ENCODE measurements around the gene IL17C.

DNA sequence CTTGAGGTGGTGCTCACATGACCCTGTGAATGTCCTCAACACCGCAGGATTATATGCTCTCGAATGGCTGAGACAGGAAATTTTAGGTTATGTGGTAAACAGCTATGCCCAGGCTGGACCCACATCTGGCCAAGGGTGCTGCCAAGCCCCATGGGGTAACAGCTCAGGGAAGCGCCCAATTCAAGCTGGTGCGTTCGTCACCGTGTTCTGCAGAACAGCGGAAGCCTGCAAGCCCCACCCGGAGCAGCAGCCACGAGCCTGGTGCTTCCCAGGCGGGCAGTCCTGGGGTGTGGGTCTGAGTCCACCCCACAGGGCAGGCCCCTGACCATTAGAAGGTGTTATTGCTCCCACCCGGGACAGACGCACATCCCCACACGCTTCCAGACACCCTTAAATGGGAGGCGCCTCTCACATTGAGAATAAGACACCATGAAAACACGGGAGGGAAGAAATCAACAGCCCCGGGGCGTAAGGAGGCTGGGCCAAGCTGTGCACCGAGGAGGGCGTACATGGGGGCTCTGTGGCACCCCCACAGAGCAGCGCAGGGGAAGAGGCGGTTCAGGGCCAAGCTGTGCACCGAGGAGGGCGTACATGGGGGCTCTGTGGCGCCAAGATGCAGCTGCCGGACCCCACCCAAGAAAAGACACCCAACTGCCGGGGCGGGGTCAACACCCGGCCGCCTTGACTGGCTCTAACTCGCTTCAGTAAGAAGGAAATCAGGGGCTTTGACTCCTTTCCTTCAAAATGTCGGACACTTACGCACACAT lies 15.4 kb downstream of the IL17C start:
- no peak for TF ChIP-seq GTF2I (CRISPR knock-in tag; conservative IDR thresholded peaks at IDR 0.05)
- TF ChIP-seq NFE2L1 (CRISPR knock-in tag; IDR thresholded peaks at IDR 0.05), result no peak
- TF ChIP-seq USF1 (CRISPR knock-in tag; IDR thresholded peaks at IDR 0.05), result no peak
- TF ChIP-seq, protein P1, sequence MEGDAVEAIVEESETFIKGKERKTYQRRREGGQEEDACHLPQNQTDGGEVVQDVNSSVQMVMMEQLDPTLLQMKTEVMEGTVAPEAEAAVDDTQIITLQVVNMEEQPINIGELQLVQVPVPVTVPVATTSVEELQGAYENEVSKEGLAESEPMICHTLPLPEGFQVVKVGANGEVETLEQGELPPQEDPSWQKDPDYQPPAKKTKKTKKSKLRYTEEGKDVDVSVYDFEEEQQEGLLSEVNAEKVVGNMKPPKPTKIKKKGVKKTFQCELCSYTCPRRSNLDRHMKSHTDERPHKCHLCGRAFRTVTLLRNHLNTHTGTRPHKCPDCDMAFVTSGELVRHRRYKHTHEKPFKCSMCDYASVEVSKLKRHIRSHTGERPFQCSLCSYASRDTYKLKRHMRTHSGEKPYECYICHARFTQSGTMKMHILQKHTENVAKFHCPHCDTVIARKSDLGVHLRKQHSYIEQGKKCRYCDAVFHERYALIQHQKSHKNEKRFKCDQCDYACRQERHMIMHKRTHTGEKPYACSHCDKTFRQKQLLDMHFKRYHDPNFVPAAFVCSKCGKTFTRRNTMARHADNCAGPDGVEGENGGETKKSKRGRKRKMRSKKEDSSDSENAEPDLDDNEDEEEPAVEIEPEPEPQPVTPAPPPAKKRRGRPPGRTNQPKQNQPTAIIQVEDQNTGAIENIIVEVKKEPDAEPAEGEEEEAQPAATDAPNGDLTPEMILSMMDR (IDR thresholded peaks at IDR 0.05), result no peak
- TF ChIP-seq JUN (CRISPR knock-in tag; IDR thresholded peaks at IDR 0.05), result no peak
- no peak for TF ChIP-seq CBFB (CRISPR knock-in tag; IDR thresholded peaks at IDR 0.05; ENCODE audit: low read depth)
- TF ChIP-seq USF2 (CRISPR knock-in tag; IDR thresholded peaks at IDR 0.05), result no peak
- TF ChIP-seq RELA (CRISPR knock-in tag; IDR thresholded peaks at IDR 0.05; ENCODE audit: borderline replicate concordance), result no peak
- TF ChIP-seq, protein P2, sequence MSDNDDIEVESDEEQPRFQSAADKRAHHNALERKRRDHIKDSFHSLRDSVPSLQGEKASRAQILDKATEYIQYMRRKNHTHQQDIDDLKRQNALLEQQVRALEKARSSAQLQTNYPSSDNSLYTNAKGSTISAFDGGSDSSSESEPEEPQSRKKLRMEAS (CRISPR knock-in tag; IDR thresholded peaks at IDR 0.05), result no peak
- TF ChIP-seq TEAD4 (CRISPR knock-in tag; IDR thresholded peaks at IDR 0.05), result no peak
- TF ChIP-seq NR1H2 (CRISPR knock-in tag; IDR thresholded peaks at IDR 0.05), result no peak
- no peak for TF ChIP-seq ZNF121 (CRISPR knock-in tag; IDR thresholded peaks at IDR 0.05)
- TF ChIP-seq, protein P3, sequence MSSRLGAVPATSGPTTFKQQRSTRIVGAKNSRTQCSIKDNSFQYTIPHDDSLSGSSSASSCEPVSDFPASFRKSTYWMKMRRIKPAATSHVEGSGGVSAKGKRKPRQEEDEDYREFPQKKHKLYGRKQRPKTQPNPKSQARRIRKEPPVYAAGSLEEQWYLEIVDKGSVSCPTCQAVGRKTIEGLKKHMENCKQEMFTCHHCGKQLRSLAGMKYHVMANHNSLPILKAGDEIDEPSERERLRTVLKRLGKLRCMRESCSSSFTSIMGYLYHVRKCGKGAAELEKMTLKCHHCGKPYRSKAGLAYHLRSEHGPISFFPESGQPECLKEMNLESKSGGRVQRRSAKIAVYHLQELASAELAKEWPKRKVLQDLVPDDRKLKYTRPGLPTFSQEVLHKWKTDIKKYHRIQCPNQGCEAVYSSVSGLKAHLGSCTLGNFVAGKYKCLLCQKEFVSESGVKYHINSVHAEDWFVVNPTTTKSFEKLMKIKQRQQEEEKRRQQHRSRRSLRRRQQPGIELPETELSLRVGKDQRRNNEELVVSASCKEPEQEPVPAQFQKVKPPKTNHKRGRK (CRISPR knock-in tag; IDR thresholded peaks at IDR 0.05; ENCODE audit: borderline replicate concordance), result no peak
- TF ChIP-seq SP1 (CRISPR knock-in tag; conservative IDR thresholded peaks at IDR 0.05), result no peak
